Neuron (in vitro differentiated cells): Measurements from ENCODE around the gene ZFAND2A.
"Not testable (repeated sequence)": the region's sequence is repeated elsewhere in the genome, so short reads cannot be mapped to it uniquely, and the experiment has no call there.

ENCODE experiments used
- H2AFZ ChIP-seq: one replicate; pipeline ENCODE4 v1.6.1; 2013; ENCODE audit warnings: low read depth, mild to moderate bottlenecking, inconsistent platforms, low read length, moderate library complexity
- H3K27me3 ChIP-seq: one replicate; pipeline ENCODE4 v1.6.1; 2013; ENCODE audit warnings: low read length; ENCODE audit not compliant: insufficient read depth
- H3K36me3 ChIP-seq: one replicate; pipeline ENCODE4 v1.6.1; 2013; ENCODE audit warnings: low read length; ENCODE audit not compliant: insufficient read depth
- H3K4me1 ChIP-seq: one replicate; pipeline ENCODE4 v1.6.1; 2013; ENCODE audit warnings: low read length; ENCODE audit not compliant: insufficient read depth
- H3K4me3 ChIP-seq: 2 replicates; pipeline ENCODE4 v1.5.1; 2013; ENCODE audit warnings: mild to moderate bottlenecking, low read length, moderate library complexity
- H3K9me3 ChIP-seq: one replicate; pipeline ENCODE4 v1.6.1; 2013; ENCODE audit warnings: low read length

The ZFAND2A gene

GRCh38 chr7:1159891-1160669, at the start of gene ZFAND2A:
Gene ZFAND2A (minus strand): TSS chr7:1160196. CDS start chr7:1158212, 1,984 bp downstream.
- no peaks in the 10 kb centered on the region for H3K9me3 ChIP-seq
- H3K36me3 ChIP-seq, result peaks cover 17% of the 10 kb centered on the region
- H3K4me1 ChIP-seq, result peaks cover 22% of the 10 kb centered on the region
- H3K27me3 ChIP-seq, result no peaks in the 10 kb centered on the region
- peak within 1 kb of the TSS; percentile 99 for H3K4me3 ChIP-seq
- H2AFZ ChIP-seq, result peak within 1 kb of the TSS; percentile 35

GRCh38 chr7:1209097-1209496, 49.1 kb upstream of the ZFAND2A start:
- Histone ChIP-seq H3K4me3 (no peak overlapping the region), H3K36me3 (no peaks in the 10 kb centered on the region), H2AFZ (no peak overlapping the region), H3K9me3 (no peaks in the 10 kb centered on the region), H3K27me3 (peaks cover 59% of the 10 kb centered on the region), H3K4me1 (no peaks in the 10 kb centered on the region)

- not testable (repeated sequence) for H3K36me3 ChIP-seq, H3K4me1 ChIP-seq, H2AFZ ChIP-seq, H3K4me3 ChIP-seq, H3K9me3 ChIP-seq
- peaks cover 47% of the 10 kb centered on the region for H3K27me3 ChIP-seq
Observed at GRCh38 chr7:1205742-1206141, 45.7 kb upstream of the ZFAND2A start.

- Histone ChIP-seq H3K4me1 (no peaks in the 10 kb centered on the region), H3K36me3 (no peaks in the 10 kb centered on the region), H3K9me3 (no peaks in the 10 kb centered on the region), H3K27me3 (peaks cover 44% of the 10 kb centered on the region), H3K4me3 (no peak overlapping the region), H2AFZ (no peak overlapping the region)
Observed at GRCh38 chr7:1204460-1205140, 44.6 kb upstream of the ZFAND2A start.

- H3K27me3 ChIP-seq, result peaks cover 35% of the 10 kb centered on the region
- not testable (repeated sequence) for H3K36me3 ChIP-seq, H2AFZ ChIP-seq, H3K4me3 ChIP-seq, H3K4me1 ChIP-seq, H3K9me3 ChIP-seq
Observed at GRCh38 chr7:1202914-1203313, 42.9 kb upstream of the ZFAND2A start.

GRCh38 chr7:1201916-1202315, 41.9 kb upstream of the ZFAND2A start:
- Histone ChIP-seq H3K4me1 (no peaks in the 10 kb centered on the region), H2AFZ (no peak overlapping the region), H3K9me3 (no peaks in the 10 kb centered on the region), H3K4me3 (no peak overlapping the region), H3K36me3 (no peaks in the 10 kb centered on the region), H3K27me3 (peaks cover 35% of the 10 kb centered on the region)

- no peak overlapping the region for H2AFZ ChIP-seq
- no peaks in the 10 kb centered on the region for H3K36me3 ChIP-seq
- no peak overlapping the region for H3K4me3 ChIP-seq
- peaks cover 29% of the 10 kb centered on the region for H3K27me3 ChIP-seq
- no peaks in the 10 kb centered on the region for H3K9me3 ChIP-seq
- no peaks in the 10 kb centered on the region for H3K4me1 ChIP-seq
Observed at GRCh38 chr7:1200045-1200444, 40.0 kb upstream of the ZFAND2A start.

GRCh38 chr7:1197997-1198625, 38.1 kb upstream of the ZFAND2A start:
- Histone ChIP-seq H3K9me3 (no peaks in the 10 kb centered on the region), H2AFZ (no peak overlapping the region), H3K4me1 (no peaks in the 10 kb centered on the region), H3K36me3 (no peaks in the 10 kb centered on the region), H3K4me3 (no peak overlapping the region), H3K27me3 (peaks cover 35% of the 10 kb centered on the region)

GRCh38 chr7:1196950-1197349, 37.0 kb upstream of the ZFAND2A start:
- Histone ChIP-seq H3K4me3 (no peak overlapping the region), H2AFZ (no peak overlapping the region), H3K4me1 (no peaks in the 10 kb centered on the region), H3K27me3 (peaks cover 40% of the 10 kb centered on the region), H3K36me3 (no peaks in the 10 kb centered on the region), H3K9me3 (peaks cover 2% of the 10 kb centered on the region)

GRCh38 chr7:1196441-1196840, 36.4 kb upstream of the ZFAND2A start:
- not testable (repeated sequence) for H3K4me3 ChIP-seq, H2AFZ ChIP-seq, H3K36me3 ChIP-seq, H3K4me1 ChIP-seq, H3K9me3 ChIP-seq
- peaks cover 42% of the 10 kb centered on the region for H3K27me3 ChIP-seq

- peaks cover 38% of the 10 kb centered on the region for H3K27me3 ChIP-seq
- no peak overlapping the region for H2AFZ ChIP-seq
- no peaks in the 10 kb centered on the region for H3K4me1 ChIP-seq
- no peaks in the 10 kb centered on the region for H3K36me3 ChIP-seq
- H3K4me3 ChIP-seq, result no peak overlapping the region
- H3K9me3 ChIP-seq, result peaks cover 4% of the 10 kb centered on the region
Observed at GRCh38 chr7:1193593-1194424, 33.8 kb upstream of the ZFAND2A start.

GRCh38 chr7:1192171-1192676, 32.2 kb upstream of the ZFAND2A start:
- peaks cover 34% of the 10 kb centered on the region for H3K27me3 ChIP-seq
- H2AFZ ChIP-seq, result no peak overlapping the region
- no peaks in the 10 kb centered on the region for H3K36me3 ChIP-seq
- no peak overlapping the region for H3K4me3 ChIP-seq
- H3K9me3 ChIP-seq, result peaks cover 4% of the 10 kb centered on the region
- no peaks in the 10 kb centered on the region for H3K4me1 ChIP-seq
